K562 (cell line): Measurements from ENCODE around the gene CNNM2. TPM values are rescaled to one million over a fixed set of nuclear protein-coding genes. Genes with fewer than 3 reads are reported as not detected.

ENCODE experiments used
- CC2D1A ChIP-seq: fragments of 450-650 bp; IDR thresholded peaks from 2 replicates; pipeline ENCODE4 v1.6.1; 2017; ENCODE audit warnings: mild to moderate bottlenecking
- CEBPB ChIP-seq: fragments of 450-650 bp; IDR thresholded peaks from 2 replicates; pipeline ENCODE4 v1.6.1; 2016; ENCODE audit warnings: missing genetic modification characterization, missing compliant biosample characterization
- FOXP1 ChIP-seq: sonication (generic); formaldehyde crosslinking; IDR thresholded peaks from 2 replicates; pipeline ENCODE4 v1.8.0; 2022; ENCODE audit warnings: mild to moderate bottlenecking, missing genetic modification reagents
- ILF3 ChIP-seq: fragments of 450-650 bp; IDR thresholded peaks from 2 replicates; pipeline ENCODE4 v1.6.1; 2018; ENCODE audit warnings: antibody characterized with exemption, mild to moderate bottlenecking, moderate library complexity, borderline replicate concordance
- MAZ ChIP-seq, 2 experiments: fragments of 450-650 bp in 1 of 2; sonication (generic) in 1 of 2; formaldehyde crosslinking; IDR thresholded peaks in 1 of 2; conservative IDR thresholded peaks in 1 of 2; 2 replicates each; pipeline versions ENCODE4 v1.4.0 to v1.5.0; 2020; ENCODE audit warnings: mild to moderate bottlenecking in 1 of 2, missing genetic modification reagents in 1 of 2
- MYNN ChIP-seq, 2 experiments: sonication (generic); formaldehyde crosslinking in 1 of 2; IDR thresholded peaks; 2 replicates each; pipeline versions ENCODE4 v1.5.0 to v1.6.1; 2016 to 2020; ENCODE audit warnings: antibody characterized with exemption in 1 of 2, missing genetic modification reagents in 1 of 2
- PML ChIP-seq: IDR thresholded peaks from 2 replicates; pipeline ENCODE4 v1.6.1; 2012; ENCODE audit warnings: low read length, inconsistent platforms
- RBM34 ChIP-seq: fragments of 200-400 bp; formaldehyde crosslinking; IDR thresholded peaks from 2 replicates; pipeline ENCODE4 v1.6.1; 2018; ENCODE audit warnings: low read length, borderline replicate concordance; ENCODE audit not compliant: insufficient read depth
- STAT5A ChIP-seq: IDR thresholded peaks from 2 replicates; pipeline ENCODE4 v1.6.1; 2012; ENCODE audit warnings: low read length, inconsistent platforms, borderline replicate concordance
- YBX1 ChIP-seq: fragments of 450-650 bp; IDR thresholded peaks from 2 replicates; pipeline ENCODE4 v1.7.1; 2016; ENCODE audit warnings: mild to moderate bottlenecking
- ZEB2 ChIP-seq: fragments of 450-650 bp; IDR thresholded peaks from 2 replicates; pipeline ENCODE4 v1.6.1; 2016
- ZFP36 ChIP-seq: fragments of 150-350 bp; IDR thresholded peaks from 2 replicates; pipeline ENCODE4 v1.6.1; 2018; ENCODE audit warnings: low read length, low read depth; ENCODE audit not compliant: partially characterized antibody
- ZNF764 ChIP-seq: fragments of 250-450 bp; sonication (Bioruptor Pico); IDR thresholded peaks from 2 replicates; pipeline ENCODE4 v1.4.0; 2020; ENCODE audit warnings: low read depth, mild to moderate bottlenecking, moderate library complexity
- ZNF778 ChIP-seq: fragments of 450-650 bp; formaldehyde crosslinking; IDR thresholded peaks from 2 replicates; pipeline ENCODE4 v1.4.0; 2020; ENCODE audit warnings: mild to moderate bottlenecking, moderate library complexity
- polyA plus RNA-seq, 8 experiments: library from polyadenylated mRNA; depleted of rRNA in 4 of 8; stranded (reverse) in 5 of 8; unstranded in 3 of 8; fragments of >200 nt; fragmentation: Nextera tagmentation in 2 of 8; fragmentation: Illumina TruSeq in 1 of 8; extraction: Ambion mirVana in 2 of 8; extraction: Trizol in 1 of 8; gene quantifications; 2 replicates each; pipeline versions ENCODE4 v1.2.1 to v1.2.3, GENCODE V29; 2011 to 2014; ENCODE audit warnings: inconsistent platforms in 1 of 8, missing spikeins in 1 of 8
- total RNA-seq, 7 experiments: library from RNA; depleted of rRNA in 6 of 7; stranded (reverse); fragments of >200 nt in 6 of 7; fragmentation: Illumina TruSeq in 2 of 7; extraction: Trizol in 2 of 7; gene quantifications; 2 replicates each; pipeline versions ENCODE4 v1.2.1 to v1.2.3, GENCODE V29; 2011 to 2021; ENCODE audit warnings: low replicate concordance in 1 of 7
- TF ChIP-seq, protein P1 (sequence below): fragments of 450-650 bp; IDR thresholded peaks from 2 replicates; pipeline ENCODE4 v1.6.1; 2016
- TF ChIP-seq, protein P2 (sequence below): sonication (generic); formaldehyde crosslinking; IDR thresholded peaks from 2 replicates; pipeline ENCODE4 v1.8.1; 2023; ENCODE audit warnings: mild to moderate bottlenecking, missing genetic modification reagents, moderate library complexity
- TF ChIP-seq, protein P3 (sequence below): sonication (generic); formaldehyde crosslinking; IDR thresholded peaks from 2 replicates; pipeline ENCODE4 v1.8.0; 2022; ENCODE audit warnings: missing genetic modification reagents, mild to moderate bottlenecking, moderate library complexity, borderline replicate concordance
- TF ChIP-seq, protein P4 (sequence below): fragments of 450-650 bp; IDR thresholded peaks from 2 replicates; pipeline ENCODE4 v1.6.1; 2017; ENCODE audit warnings: antibody characterized with exemption
- TF ChIP-seq, protein P5 (sequence below), 2 experiments: IDR thresholded peaks; 2 replicates each; pipeline ENCODE4 v1.6.1; 2011; ENCODE audit warnings: borderline replicate concordance in 1 of 2, control low read depth in 1 of 2, low read depth in 1 of 2, low read length in 1 of 2, mild to moderate bottlenecking in 1 of 2, mixed read lengths in 1 of 2, moderate library complexity in 1 of 2; ENCODE audit not compliant: insufficient read depth in 1 of 2, insufficient read length in 1 of 2, poor library complexity in 1 of 2, severe bottlenecking in 1 of 2; ENCODE audit errors: extremely low read depth in 1 of 2
- TF ChIP-seq, protein P6 (sequence below), 2 experiments: fragments of 200-800 bp in 1 of 2; sonication (Bioruptor generic) in 1 of 2; sonication (generic) in 1 of 2; formaldehyde crosslinking in 1 of 2; IDR thresholded peaks in 1 of 2; conservative IDR thresholded peaks in 1 of 2; 2 replicates each; pipeline versions ENCODE4 v1.5.0 to v1.6.1; 2016 to 2020; ENCODE audit warnings: missing compliant biosample characterization in 1 of 2, missing genetic modification characterization in 1 of 2, missing genetic modification reagents in 1 of 2

The CNNM2 gene
- total and polyA plus RNA-seq, 9 of the 15 experiments (the other 6 are each of a cell fraction or from before 2014, with no cell fraction given): 0.21 to 5.0 (median 1.3) TPM

DNA sequence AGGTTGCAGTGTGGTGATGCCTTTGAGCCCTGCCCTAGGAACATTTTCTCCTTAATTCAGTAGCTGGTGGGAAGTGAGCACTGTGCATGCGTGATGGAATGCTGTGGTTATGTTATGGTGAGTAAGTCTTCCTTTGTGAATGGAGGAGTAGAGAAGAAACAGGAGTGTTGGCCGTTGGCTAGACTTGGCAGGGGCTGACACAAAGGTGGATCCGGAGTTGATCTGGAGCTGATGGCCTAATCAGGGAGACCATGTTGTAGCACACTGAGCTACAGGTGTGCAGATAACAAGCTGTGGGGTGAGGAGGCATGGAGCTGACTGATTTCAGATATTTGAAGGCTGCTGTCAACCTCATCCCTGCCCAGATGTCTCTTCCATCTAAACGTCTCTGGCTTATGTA is 122.3 kb downstream of the CNNM2 start (continued):
- TF ChIP-seq CC2D1A (peak; percentile 29; the same call in 1 of the 2 replicates), ZFP36 (no peak), RBM34 (no peak), CEBPB (tag) (no peak), ZNF778 (CRISPR knock-in tag) (no peak), FOXP1 (CRISPR knock-in tag) (no peak), ILF3 (no peak), ZEB2 (peak; percentile 72), ZNF764 (no peak), PML (peak; percentile 72), MAZ (CRISPR knock-in tag; conservative IDR thresholded peaks at IDR 0.05 in 1 of 2, IDR thresholded peaks at IDR 0.05 in 1 of 2) (no peak), YBX1 (no peak), STAT5A (peak; percentile 73), MYNN (IDR thresholded peaks at IDR 0.05) (no peak), MYNN (CRISPR knock-in tag; IDR thresholded peaks at IDR 0.05) (no peak)
- TF ChIP-seq, protein P1, sequence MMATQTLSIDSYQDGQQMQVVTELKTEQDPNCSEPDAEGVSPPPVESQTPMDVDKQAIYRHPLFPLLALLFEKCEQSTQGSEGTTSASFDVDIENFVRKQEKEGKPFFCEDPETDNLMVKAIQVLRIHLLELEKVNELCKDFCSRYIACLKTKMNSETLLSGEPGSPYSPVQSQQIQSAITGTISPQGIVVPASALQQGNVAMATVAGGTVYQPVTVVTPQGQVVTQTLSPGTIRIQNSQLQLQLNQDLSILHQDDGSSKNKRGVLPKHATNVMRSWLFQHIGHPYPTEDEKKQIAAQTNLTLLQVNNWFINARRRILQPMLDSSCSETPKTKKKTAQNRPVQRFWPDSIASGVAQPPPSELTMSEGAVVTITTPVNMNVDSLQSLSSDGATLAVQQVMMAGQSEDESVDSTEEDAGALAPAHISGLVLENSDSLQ: no peak
- TF ChIP-seq, protein P2, sequence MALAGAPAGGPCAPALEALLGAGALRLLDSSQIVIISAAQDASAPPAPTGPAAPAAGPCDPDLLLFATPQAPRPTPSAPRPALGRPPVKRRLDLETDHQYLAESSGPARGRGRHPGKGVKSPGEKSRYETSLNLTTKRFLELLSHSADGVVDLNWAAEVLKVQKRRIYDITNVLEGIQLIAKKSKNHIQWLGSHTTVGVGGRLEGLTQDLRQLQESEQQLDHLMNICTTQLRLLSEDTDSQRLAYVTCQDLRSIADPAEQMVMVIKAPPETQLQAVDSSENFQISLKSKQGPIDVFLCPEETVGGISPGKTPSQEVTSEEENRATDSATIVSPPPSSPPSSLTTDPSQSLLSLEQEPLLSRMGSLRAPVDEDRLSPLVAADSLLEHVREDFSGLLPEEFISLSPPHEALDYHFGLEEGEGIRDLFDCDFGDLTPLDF: no peak
- TF ChIP-seq, protein P3, sequence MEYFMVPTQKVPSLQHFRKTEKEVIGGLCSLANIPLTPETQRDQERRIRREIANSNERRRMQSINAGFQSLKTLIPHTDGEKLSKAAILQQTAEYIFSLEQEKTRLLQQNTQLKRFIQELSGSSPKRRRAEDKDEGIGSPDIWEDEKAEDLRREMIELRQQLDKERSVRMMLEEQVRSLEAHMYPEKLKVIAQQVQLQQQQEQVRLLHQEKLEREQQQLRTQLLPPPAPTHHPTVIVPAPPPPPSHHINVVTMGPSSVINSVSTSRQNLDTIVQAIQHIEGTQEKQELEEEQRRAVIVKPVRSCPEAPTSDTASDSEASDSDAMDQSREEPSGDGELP: no peak
- TF ChIP-seq, protein P4, sequence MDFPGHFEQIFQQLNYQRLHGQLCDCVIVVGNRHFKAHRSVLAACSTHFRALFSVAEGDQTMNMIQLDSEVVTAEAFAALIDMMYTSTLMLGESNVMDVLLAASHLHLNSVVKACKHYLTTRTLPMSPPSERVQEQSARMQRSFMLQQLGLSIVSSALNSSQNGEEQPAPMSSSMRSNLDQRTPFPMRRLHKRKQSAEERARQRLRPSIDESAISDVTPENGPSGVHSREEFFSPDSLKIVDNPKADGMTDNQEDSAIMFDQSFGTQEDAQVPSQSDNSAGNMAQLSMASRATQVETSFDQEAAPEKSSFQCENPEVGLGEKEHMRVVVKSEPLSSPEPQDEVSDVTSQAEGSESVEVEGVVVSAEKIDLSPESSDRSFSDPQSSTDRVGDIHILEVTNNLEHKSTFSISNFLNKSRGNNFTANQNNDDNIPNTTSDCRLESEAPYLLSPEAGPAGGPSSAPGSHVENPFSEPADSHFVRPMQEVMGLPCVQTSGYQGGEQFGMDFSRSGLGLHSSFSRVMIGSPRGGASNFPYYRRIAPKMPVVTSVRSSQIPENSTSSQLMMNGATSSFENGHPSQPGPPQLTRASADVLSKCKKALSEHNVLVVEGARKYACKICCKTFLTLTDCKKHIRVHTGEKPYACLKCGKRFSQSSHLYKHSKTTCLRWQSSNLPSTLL: no peak
- TF ChIP-seq, protein P5, sequence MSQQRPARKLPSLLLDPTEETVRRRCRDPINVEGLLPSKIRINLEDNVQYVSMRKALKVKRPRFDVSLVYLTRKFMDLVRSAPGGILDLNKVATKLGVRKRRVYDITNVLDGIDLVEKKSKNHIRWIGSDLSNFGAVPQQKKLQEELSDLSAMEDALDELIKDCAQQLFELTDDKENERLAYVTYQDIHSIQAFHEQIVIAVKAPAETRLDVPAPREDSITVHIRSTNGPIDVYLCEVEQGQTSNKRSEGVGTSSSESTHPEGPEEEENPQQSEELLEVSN (IDR thresholded peaks at IDR 0.05; ENCODE audit: borderline replicate concordance in 1 of 2, extremely low read depth in 1 of 2, insufficient read depth in 1 of 2, insufficient read length in 1 of 2, low read depth in 1 of 2, low read length in 1 of 2, poor library complexity in 1 of 2, severe bottlenecking in 1 of 2): no peak
- TF ChIP-seq, protein P6, sequence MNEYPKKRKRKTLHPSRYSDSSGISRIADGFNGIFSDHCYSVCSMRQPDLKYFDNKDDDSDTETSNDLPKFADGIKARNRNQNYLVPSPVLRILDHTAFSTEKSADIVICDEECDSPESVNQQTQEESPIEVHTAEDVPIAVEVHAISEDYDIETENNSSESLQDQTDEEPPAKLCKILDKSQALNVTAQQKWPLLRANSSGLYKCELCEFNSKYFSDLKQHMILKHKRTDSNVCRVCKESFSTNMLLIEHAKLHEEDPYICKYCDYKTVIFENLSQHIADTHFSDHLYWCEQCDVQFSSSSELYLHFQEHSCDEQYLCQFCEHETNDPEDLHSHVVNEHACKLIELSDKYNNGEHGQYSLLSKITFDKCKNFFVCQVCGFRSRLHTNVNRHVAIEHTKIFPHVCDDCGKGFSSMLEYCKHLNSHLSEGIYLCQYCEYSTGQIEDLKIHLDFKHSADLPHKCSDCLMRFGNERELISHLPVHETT (CRISPR knock-in tag; conservative IDR thresholded peaks at IDR 0.05 in 1 of 2, IDR thresholded peaks at IDR 0.05 in 1 of 2): no peak
